ENCODE measurements around the gene DISC1.
"Not testable (repeated sequence)": the region's sequence is repeated elsewhere in the genome, so short reads cannot be mapped to it uniquely, and the experiment has no call there.

Gene DISC1

GRCh38 chr1:231779081-231779480 lies 152.5 kb downstream of the DISC1 start:
- DNase-seq, result no peak

GRCh38 chr1:231781892-231782291 lies 155.3 kb downstream of the DISC1 start:
- no peak for DNase-seq

- DNase-seq, result not testable (repeated sequence)
Observed at GRCh38 chr1:231785073-231785472, 158.5 kb downstream of the DISC1 start.

- DNase-seq, result no peak
Observed at GRCh38 chr1:231786126-231786525, 159.5 kb downstream of the DISC1 start.

- DNase-seq, result no peak
Observed at GRCh38 chr1:231792634-231793033, 166.0 kb downstream of the DISC1 start.

- no peak for DNase-seq
Observed at GRCh38 chr1:231793893-231794292, 167.3 kb downstream of the DISC1 start.

GRCh38 chr1:231796141-231796540 lies 169.6 kb downstream of the DISC1 start:
- DNase-seq, result no peak

- no peak for DNase-seq
Observed at GRCh38 chr1:231799363-231799986, 172.9 kb downstream of the DISC1 start.

GRCh38 chr1:231800108-231800507 lies 173.5 kb downstream of the DISC1 start:
- no peak for DNase-seq

- DNase-seq, result no peak
Observed at GRCh38 chr1:231801042-231801585, 174.5 kb downstream of the DISC1 start.

GRCh38 chr1:231803353-231803752 lies 176.8 kb downstream of the DISC1 start:
- DNase-seq, result no peak

- DNase-seq, result no peak
Observed at GRCh38 chr1:231806623-231807495, 180.3 kb downstream of the DISC1 start.

- DNase-seq, result no peak
Observed at GRCh38 chr1:231807541-231807940, 181.0 kb downstream of the DISC1 start.

GRCh38 chr1:231808116-231808515 lies 181.5 kb downstream of the DISC1 start:
- DNase-seq, result no peak

GRCh38 chr1:231808990-231809389 lies 182.4 kb downstream of the DISC1 start:
- DNase-seq, result no peak

GRCh38 chr1:231810415-231810814 lies 183.8 kb downstream of the DISC1 start:
- DNase-seq, result no peak

- DNase-seq, result no peak
Observed at GRCh38 chr1:231814021-231814420, 187.4 kb downstream of the DISC1 start.

- DNase-seq, result no peak
Observed at GRCh38 chr1:231814521-231814920, 187.9 kb downstream of the DISC1 start.

GRCh38 chr1:231817801-231818200 lies 191.2 kb downstream of the DISC1 start:
- DNase-seq, result no peak

GRCh38 chr1:231818337-231818736 lies 191.7 kb downstream of the DISC1 start:
- DNase-seq, result no peak

- DNase-seq, result no peak
Observed at GRCh38 chr1:231821281-231821680, 194.7 kb downstream of the DISC1 start.

GRCh38 chr1:231822041-231822440 lies 195.5 kb downstream of the DISC1 start:
- no peak for DNase-seq

GRCh38 chr1:231826566-231826965 lies 200.0 kb downstream of the DISC1 start:
- DNase-seq, result no peak
